SK-N-SH (cell line): ENCODE results near the gene ICOSLG. TPM values are rescaled to one million over a fixed set of nuclear protein-coding genes. Genes with fewer than 3 reads are reported as not detected.
"Not testable (repeated sequence)": the region's sequence is repeated elsewhere in the genome, so short reads cannot be mapped to it uniquely, and the experiment has no call there.

ENCODE experiments used
- CTCF ChIA-PET: fragments of 300-600, 350-600 bp; formaldehyde crosslinking; extraction: SDS; loops from one replicate; lab custom pipeline; 2021; lab: Yijun Ruan, JAX
- POLR2A ChIA-PET: fragments of 350-600 bp; sonication (Branson Sonifier 250); formaldehyde crosslinking; extraction: SDS; loops from one replicate; lab custom pipeline; 2020; ENCODE audit warnings: antibody characterized with exemption, inconsistent platforms; lab: Yijun Ruan, JAX
- DNase-seq: peaks from one replicate; pipeline ENCODE4 v3.0.0; 2012
- H2AFZ ChIP-seq: fragments of 200-600 bp; sonication (generic); 2 replicates; pipeline ENCODE4 v1.8.1; 2016; ENCODE audit warnings: antibody characterized with exemption, mild to moderate bottlenecking, low read depth
- H3F3A ChIP-seq: fragments of 200-600 bp; sonication (generic); replicated peaks from 2 replicates; pipeline ENCODE3; 2016; ENCODE audit warnings: antibody characterized with exemption, mild to moderate bottlenecking; ENCODE audit not compliant: insufficient read depth
- H3K27ac ChIP-seq, 2 experiments: fragments of 200-500 bp in 1 of 2; fragments of 200-600 bp in 1 of 2; sonication (Bioruptor generic) in 1 of 2; sonication (generic), shearing (Covaris generic) in 1 of 2; 2 replicates each; pipeline versions ENCODE4 v1.5.1 to v1.6.1; 2014 to 2016; ENCODE audit warnings: low read depth in 2 of 2, inconsistent platforms in 1 of 2, low read length in 1 of 2, mild to moderate bottlenecking in 1 of 2, mixed read lengths in 1 of 2
- H3K27me3 ChIP-seq: fragments of 200-600 bp; sonication (generic), shearing (Covaris generic); 2 replicates; pipeline ENCODE4 v1.6.1; 2016; ENCODE audit warnings: mixed run types; ENCODE audit not compliant: insufficient read depth
- H3K36me3 ChIP-seq, 2 experiments: fragments of 200-500 bp in 1 of 2; fragments of 200-600 bp in 1 of 2; sonication (Bioruptor generic) in 1 of 2; sonication (generic) in 1 of 2; replicated peaks in 1 of 2; 2 replicates each; pipeline versions ENCODE3 to v1.5.1; 2014 to 2016; ENCODE audit warnings: low read length in 1 of 2, mild to moderate bottlenecking in 1 of 2; ENCODE audit not compliant: insufficient read depth in 2 of 2, control insufficient read depth in 1 of 2
- H3K4me1 ChIP-seq, 2 experiments: fragments of 200-500 bp in 1 of 2; fragments of 200-600 bp in 1 of 2; sonication (Bioruptor generic) in 1 of 2; sonication (generic), shearing (Covaris generic) in 1 of 2; 2 replicates each; pipeline versions ENCODE4 v1.5.1 to v1.6.1; 2014 to 2016; ENCODE audit warnings: low read depth in 1 of 2, low read length in 1 of 2, mixed run types in 1 of 2; ENCODE audit not compliant: insufficient read depth in 2 of 2, control insufficient read depth in 1 of 2
- H3K4me2 ChIP-seq: fragments of 200-600 bp; sonication (generic), shearing (Covaris generic); 2 replicates; pipeline ENCODE4 v1.6.1; 2017; ENCODE audit warnings: mixed run types
- H3K4me3 ChIP-seq, 2 experiments: fragments of 200-500 bp in 1 of 2; fragments of 200-600 bp in 1 of 2; sonication (Bioruptor generic) in 1 of 2; sonication (generic), shearing (Covaris generic) in 1 of 2; 2 replicates each; pipeline versions ENCODE4 v1.5.1 to v1.8.1; 2014 to 2016; ENCODE audit warnings: low read depth in 2 of 2, inconsistent platforms in 1 of 2, low read length in 1 of 2, mild to moderate bottlenecking in 1 of 2, mixed read lengths in 1 of 2, moderate library complexity in 1 of 2
- H3K79me2 ChIP-seq: fragments of 200-600 bp; sonication (generic); 2 replicates; pipeline ENCODE4 v1.8.1; 2017; ENCODE audit warnings: mild to moderate bottlenecking; ENCODE audit not compliant: insufficient read depth
- H3K9ac ChIP-seq: fragments of 200-600 bp; sonication (generic); 2 replicates; pipeline ENCODE4 v1.6.1; 2017; ENCODE audit warnings: mixed run types
- H3K9me2 ChIP-seq: fragments of 200-600 bp; sonication (generic); 2 replicates; pipeline ENCODE4 v1.6.1; 2017; ENCODE audit warnings: mixed run types
- H3K9me3 ChIP-seq: fragments of 200-600 bp; sonication (generic); 2 replicates; pipeline ENCODE4 v1.6.1; 2017; ENCODE audit warnings: mixed run types, mild to moderate bottlenecking, moderate library complexity
- H4K20me1 ChIP-seq: fragments of 200-600 bp; sonication (generic); 2 replicates; pipeline ENCODE4 v1.6.1; 2017; ENCODE audit warnings: mild to moderate bottlenecking, mixed run types; ENCODE audit not compliant: insufficient read depth
- FOSL2 ChIP-seq: IDR thresholded peaks from 2 replicates; pipeline ENCODE4 v1.4.0; 2012; ENCODE audit warnings: low read depth, mild to moderate bottlenecking, moderate library complexity, borderline replicate concordance
- GABPA ChIP-seq: IDR thresholded peaks from 2 replicates; pipeline ENCODE4 v1.4.0; 2012; ENCODE audit warnings: low read depth, mild to moderate bottlenecking
- GATA2 ChIP-seq: sonication (generic); formaldehyde crosslinking; IDR thresholded peaks from 2 replicates; pipeline ENCODE4 v1.5.0; 2020; ENCODE audit warnings: mild to moderate bottlenecking, missing genetic modification reagents
- JUND ChIP-seq: IDR thresholded peaks from 2 replicates; pipeline ENCODE4 v1.4.0; 2012
- MEF2A ChIP-seq: IDR thresholded peaks from 2 replicates; pipeline ENCODE4 v1.4.0; 2012; ENCODE audit warnings: low read depth, borderline replicate concordance
- NFIC ChIP-seq: IDR thresholded peaks from 2 replicates; pipeline ENCODE4 v1.4.0; 2012; ENCODE audit warnings: borderline replicate concordance
- POLR2AphosphoS5 ChIP-seq: IDR thresholded peaks from 2 replicates; pipeline ENCODE4 v1.6.1; 2012; ENCODE audit warnings: low read depth, low read length
- RAD21 ChIP-seq: IDR thresholded peaks from 2 replicates; pipeline ENCODE4 v1.6.1; 2012; ENCODE audit warnings: mild to moderate bottlenecking, low read length
- SMC3 ChIP-seq: IDR thresholded peaks from 2 replicates; pipeline ENCODE4 v1.6.1; 2012; ENCODE audit warnings: low read depth, low read length, improper control_type of control experiment
- TEAD4 ChIP-seq: IDR thresholded peaks from 2 replicates; pipeline ENCODE4 v1.4.0; 2012; ENCODE audit warnings: mild to moderate bottlenecking, borderline replicate concordance; ENCODE audit not compliant: insufficient read depth
- WGBS: methylation state at CpG from one replicate; pipeline ENCODE4 v1.1.6; 2017; ENCODE audit warnings: low lambda C conversion rate; 5-methylcytosine and 5-hydroxymethylcytosine counted together
- polyA plus RNA-seq, 3 experiments: library from polyadenylated mRNA; depleted of rRNA; stranded (reverse); fragments of >200 nt; gene quantifications; 2 replicates each; pipeline ENCODE4 v1.2.3, GENCODE V29; 2012
- TF ChIP-seq, protein P1 (sequence below): fragments of 150-350 bp; IDR thresholded peaks from 2 replicates; pipeline ENCODE4 v1.6.1; 2017; ENCODE audit warnings: antibody characterized with exemption, low read length, low read depth, borderline replicate concordance
- TF ChIP-seq, protein P2 (sequence below): IDR thresholded peaks from 2 replicates; pipeline ENCODE4 v1.4.0; 2012; ENCODE audit warnings: low read depth, borderline replicate concordance
- TF ChIP-seq, protein P3 (sequence below): IDR thresholded peaks from 2 replicates; pipeline ENCODE4 v1.4.0; 2012; ENCODE audit warnings: low read depth

ICOSLG gene
- polyA plus RNA-seq, 1 of the 3 experiments (the other 2 are of a cell fraction) = 0.43 TPM

DNA sequence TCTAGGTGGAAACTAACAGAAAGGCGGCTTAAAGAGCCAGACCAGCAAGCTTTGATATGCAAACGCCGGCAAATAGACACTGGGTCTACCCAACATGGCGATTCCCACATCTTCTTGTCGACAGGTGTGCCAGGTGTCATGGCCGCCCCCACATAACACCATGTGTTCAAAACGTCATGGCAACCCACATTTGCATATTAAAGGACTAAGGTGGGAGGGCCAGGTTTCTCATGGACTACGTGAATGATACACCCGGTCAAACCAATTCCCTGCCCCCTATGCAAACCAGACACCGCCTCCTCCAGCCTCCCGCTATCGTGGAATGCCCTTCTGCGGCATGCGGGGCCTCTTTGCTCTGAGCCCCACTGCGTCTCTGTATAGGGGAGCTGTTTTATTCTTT, 41.3 kb downstream of the ICOSLG start:
- no peaks in the 10 kb centered on the region for H3K36me3 ChIP-seq
- H3K27me3 ChIP-seq = no peaks in the 10 kb centered on the region
- peak; percentile 1 for DNase-seq
- H3K4me3 ChIP-seq = no peak overlapping the region
- WGBS = 85% methylated on average over 8 of the region's 15 CpGs
- no peaks in the 10 kb centered on the region for H3K4me1 ChIP-seq
- no peak overlapping the region for H3K4me2 ChIP-seq
- H3K9me2 ChIP-seq = no peaks in the 10 kb centered on the region
- H2AFZ ChIP-seq = no peak overlapping the region
- no peak overlapping the region for H3K9ac ChIP-seq
- H4K20me1 ChIP-seq = no peaks in the 10 kb centered on the region
- TF ChIP-seq POLR2AphosphoS5 (no peak), NFIC (no peak), SMC3 (no peak), JUND (no peak), GABPA (no peak), FOSL2 (no peak), RAD21 (no peak), MEF2A (no peak), GATA2 (CRISPR knock-in tag) (no peak), TEAD4 (no peak)
- TF ChIP-seq, protein P1, sequence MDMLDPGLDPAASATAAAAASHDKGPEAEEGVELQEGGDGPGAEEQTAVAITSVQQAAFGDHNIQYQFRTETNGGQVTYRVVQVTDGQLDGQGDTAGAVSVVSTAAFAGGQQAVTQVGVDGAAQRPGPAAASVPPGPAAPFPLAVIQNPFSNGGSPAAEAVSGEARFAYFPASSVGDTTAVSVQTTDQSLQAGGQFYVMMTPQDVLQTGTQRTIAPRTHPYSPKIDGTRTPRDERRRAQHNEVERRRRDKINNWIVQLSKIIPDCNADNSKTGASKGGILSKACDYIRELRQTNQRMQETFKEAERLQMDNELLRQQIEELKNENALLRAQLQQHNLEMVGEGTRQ = no peak
- TF ChIP-seq, protein P2, sequence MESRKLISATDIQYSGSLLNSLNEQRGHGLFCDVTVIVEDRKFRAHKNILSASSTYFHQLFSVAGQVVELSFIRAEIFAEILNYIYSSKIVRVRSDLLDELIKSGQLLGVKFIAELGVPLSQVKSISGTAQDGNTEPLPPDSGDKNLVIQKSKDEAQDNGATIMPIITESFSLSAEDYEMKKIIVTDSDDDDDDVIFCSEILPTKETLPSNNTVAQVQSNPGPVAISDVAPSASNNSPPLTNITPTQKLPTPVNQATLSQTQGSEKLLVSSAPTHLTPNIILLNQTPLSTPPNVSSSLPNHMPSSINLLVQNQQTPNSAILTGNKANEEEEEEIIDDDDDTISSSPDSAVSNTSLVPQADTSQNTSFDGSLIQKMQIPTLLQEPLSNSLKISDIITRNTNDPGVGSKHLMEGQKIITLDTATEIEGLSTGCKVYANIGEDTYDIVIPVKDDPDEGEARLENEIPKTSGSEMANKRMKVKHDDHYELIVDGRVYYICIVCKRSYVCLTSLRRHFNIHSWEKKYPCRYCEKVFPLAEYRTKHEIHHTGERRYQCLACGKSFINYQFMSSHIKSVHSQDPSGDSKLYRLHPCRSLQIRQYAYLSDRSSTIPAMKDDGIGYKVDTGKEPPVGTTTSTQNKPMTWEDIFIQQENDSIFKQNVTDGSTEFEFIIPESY = no peak
- TF ChIP-seq, protein P3, sequence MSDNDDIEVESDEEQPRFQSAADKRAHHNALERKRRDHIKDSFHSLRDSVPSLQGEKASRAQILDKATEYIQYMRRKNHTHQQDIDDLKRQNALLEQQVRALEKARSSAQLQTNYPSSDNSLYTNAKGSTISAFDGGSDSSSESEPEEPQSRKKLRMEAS = no peak
- H3K79me2 ChIP-seq = no peaks in the 10 kb centered on the region
- no peaks in the 10 kb centered on the region for H3K9me3 ChIP-seq
- H3F3A ChIP-seq = no peaks in the 10 kb centered on the region
- CTCF ChIA-PET = no interaction called here
- POLR2A ChIA-PET = no interaction called here
- no peak overlapping the region for H3K27ac ChIP-seq

DNA sequence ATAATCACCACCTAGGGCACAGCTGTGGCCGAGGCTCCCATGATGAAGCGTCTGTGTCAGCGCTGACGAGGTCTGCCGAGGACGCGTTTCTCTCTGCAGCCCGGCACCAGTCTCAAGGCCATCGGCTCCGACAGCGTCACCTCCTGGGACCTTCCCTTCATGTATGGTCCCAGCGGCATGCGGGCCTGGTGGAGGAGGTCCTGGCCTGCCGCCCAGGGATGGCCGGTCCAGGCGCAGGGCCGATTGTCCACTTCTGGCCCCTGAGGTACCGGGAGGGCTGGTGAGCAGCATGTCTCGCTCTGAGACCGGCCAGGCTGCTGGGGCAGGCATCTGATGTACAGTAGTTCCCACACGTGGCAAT, 43.6 kb downstream of the ICOSLG start:
- H3F3A ChIP-seq, H3K27me3 ChIP-seq, CTCF ChIA-PET, H4K20me1 ChIP-seq, H3K79me2 ChIP-seq, H3K9me3 ChIP-seq, H3K9ac ChIP-seq, H3K27ac ChIP-seq, DNase-seq, H3K36me3 ChIP-seq, H2AFZ ChIP-seq, H3K4me3 ChIP-seq, H3K4me1 ChIP-seq, H3K4me2 ChIP-seq, H3K9me2 ChIP-seq, POLR2A ChIA-PET: not testable (repeated sequence)
- WGBS = no CpG with 5 or more reads among the region's 21 CpGs

DNA sequence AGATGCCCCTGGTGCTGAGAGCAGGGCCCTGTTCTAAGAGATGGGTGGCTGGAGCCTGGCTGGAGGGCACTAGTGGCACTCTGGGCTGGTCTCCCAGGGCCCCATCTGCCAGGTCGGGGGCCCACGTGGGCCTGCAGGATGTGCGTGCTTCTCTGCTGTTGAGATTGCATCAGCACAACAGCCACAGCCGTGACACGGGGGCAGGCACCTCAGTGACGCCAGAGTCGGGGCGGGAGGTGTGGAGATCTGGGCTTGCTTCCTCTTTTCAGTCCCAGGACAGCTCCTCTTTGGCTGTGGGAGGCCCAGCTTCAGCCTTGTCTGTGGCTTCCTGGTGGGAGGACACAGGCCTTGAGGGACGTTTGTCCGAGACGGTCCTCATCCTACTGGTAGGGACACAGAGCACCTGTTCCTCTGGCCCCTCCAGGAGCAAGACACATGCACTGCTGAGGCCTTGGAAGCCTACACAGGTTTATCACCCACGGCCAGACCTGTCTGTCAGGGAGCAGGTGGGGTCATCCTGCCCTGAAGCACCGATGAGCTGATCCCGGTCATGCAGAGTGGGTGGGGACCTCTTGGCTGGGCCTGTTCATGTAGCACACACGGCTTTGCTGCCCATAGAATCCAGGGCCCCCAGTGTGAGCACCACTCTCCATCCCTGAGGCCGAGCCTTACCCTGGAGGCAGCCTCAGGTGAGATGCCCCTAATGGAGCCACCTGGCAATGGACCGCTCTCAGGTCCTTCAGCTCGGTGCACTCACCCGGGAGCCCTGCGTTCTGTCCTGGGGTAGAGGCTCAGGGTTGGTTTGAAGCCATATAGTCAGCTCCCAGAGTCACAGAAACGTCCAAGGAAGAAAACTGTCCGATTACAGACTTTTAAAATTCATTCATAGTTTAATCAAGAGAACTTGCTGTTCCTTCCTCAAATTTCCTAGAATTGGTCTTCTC, 44.3 kb downstream of the ICOSLG start:
- H3F3A ChIP-seq, H3K27me3 ChIP-seq, DNase-seq, H3K9me3 ChIP-seq, H3K4me2 ChIP-seq, H3K27ac ChIP-seq, H3K79me2 ChIP-seq, CTCF ChIA-PET, H2AFZ ChIP-seq, H3K36me3 ChIP-seq, H3K9ac ChIP-seq, H4K20me1 ChIP-seq, POLR2A ChIA-PET, H3K9me2 ChIP-seq, H3K4me3 ChIP-seq, H3K4me1 ChIP-seq: not testable (repeated sequence)
- no CpG with 5 or more reads among the region's 22 CpGs for WGBS

DNA sequence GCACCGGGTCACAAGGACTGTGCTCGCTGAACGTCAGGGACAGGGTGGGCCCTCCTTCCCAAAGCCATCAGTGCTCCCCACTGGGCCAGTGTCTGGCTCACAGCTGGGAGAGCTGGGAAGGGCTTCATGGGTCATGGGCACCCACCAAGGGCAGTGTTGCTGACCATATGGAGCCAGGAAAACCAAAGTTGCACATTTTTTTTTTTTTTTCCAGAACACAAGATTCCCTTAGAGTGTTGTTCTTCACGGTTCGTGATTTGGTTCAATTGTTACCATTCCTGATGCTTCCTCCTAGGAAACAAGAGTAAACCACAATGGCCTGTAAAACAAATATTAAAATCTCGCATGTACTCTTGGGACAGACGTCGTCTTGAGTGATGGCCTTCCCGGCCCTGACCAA, 45.9 kb downstream of the ICOSLG start:
- CTCF ChIA-PET = not testable (repeated sequence)

More for the DNA sequence above, 45.9 kb downstream of the ICOSLG start:
- H3K9me3 ChIP-seq, H3K79me2 ChIP-seq, H4K20me1 ChIP-seq, H3K36me3 ChIP-seq, H3K9ac ChIP-seq, POLR2A ChIA-PET, H3K4me3 ChIP-seq, H2AFZ ChIP-seq, H3K27me3 ChIP-seq, H3K4me2 ChIP-seq, H3F3A ChIP-seq, DNase-seq, H3K27ac ChIP-seq, H3K4me1 ChIP-seq, H3K9me2 ChIP-seq: not testable (repeated sequence)
- WGBS = 100% methylated on average over 2 of the region's 9 CpGs
